MM.1S (cell line): ENCODE data around the gene BCAT1.

Source experiments
- DNase-seq: peaks from one replicate; pipeline ENCODE4 v3.0.0-alpha.2; 2015
- H2AFZ ChIP-seq: fragments of 300-600 bp; sonication (generic); 2 replicates; pipeline ENCODE4 v1.6.0; 2016; ENCODE audit warnings: antibody characterized with exemption, low read length
- H3F3A ChIP-seq: fragments of 300-600 bp; sonication (generic); 2 replicates; pipeline ENCODE4 v1.6.1; 2016; ENCODE audit warnings: mild to moderate bottlenecking, antibody characterized with exemption, low read length, moderate library complexity, mixed read lengths; ENCODE audit not compliant: insufficient read depth
- H3K27ac ChIP-seq: fragments of 300-600 bp; sonication (generic); 2 replicates; pipeline ENCODE4 v1.5.1; 2016; ENCODE audit warnings: mild to moderate bottlenecking, low read length
- H3K27me3 ChIP-seq: fragments of 300-600 bp; sonication (generic); replicated peaks from 2 replicates; pipeline ENCODE4 v1.6.0; 2016; ENCODE audit warnings: low read length; ENCODE audit not compliant: insufficient read depth
- H3K36me3 ChIP-seq: fragments of 300-600 bp; sonication (generic); replicated peaks from 2 replicates; pipeline ENCODE4 v1.6.1; 2016; ENCODE audit warnings: mild to moderate bottlenecking, low read length, mixed read lengths; ENCODE audit not compliant: insufficient read depth
- H3K4me1 ChIP-seq: fragments of 300-600 bp; sonication (generic); 2 replicates; pipeline ENCODE4 v1.6.1; 2016; ENCODE audit warnings: low read length, mixed read lengths
- H3K4me2 ChIP-seq: fragments of 300-600 bp; sonication (generic); 2 replicates; pipeline ENCODE4 v1.6.0; 2016; ENCODE audit warnings: low read depth, low read length
- H3K4me3 ChIP-seq: fragments of 300-600 bp; sonication (generic); 2 replicates; pipeline ENCODE4 v1.5.1; 2016; ENCODE audit warnings: low read length, mixed read lengths
- H3K79me2 ChIP-seq: fragments of 300-600 bp; sonication (generic); 2 replicates; pipeline ENCODE4 v1.6.1; 2016; ENCODE audit warnings: mixed run types, low read length, mixed read lengths
- H3K9ac ChIP-seq: fragments of 300-600 bp; sonication (generic); 2 replicates; pipeline ENCODE4 v1.6.1; 2016; ENCODE audit warnings: low read length, mixed read lengths
- H3K9me2 ChIP-seq: fragments of 300-600 bp; sonication (generic); replicated peaks from 2 replicates; pipeline ENCODE4 v1.6.1; 2016; ENCODE audit warnings: mild to moderate bottlenecking, low read length, mixed read lengths; ENCODE audit not compliant: insufficient read depth
- H3K9me3 ChIP-seq: fragments of 300-600 bp; sonication (generic); replicated peaks from 2 replicates; pipeline ENCODE4 v1.6.1; 2016; ENCODE audit warnings: mild to moderate bottlenecking, low read length, mixed read lengths; ENCODE audit not compliant: insufficient read depth
- H4K20me1 ChIP-seq: fragments of 300-600 bp; sonication (generic); 2 replicates; pipeline ENCODE4 v1.6.1; 2016; ENCODE audit warnings: mild to moderate bottlenecking, low read length, moderate library complexity, mixed read lengths; ENCODE audit not compliant: insufficient read depth
- CTCF ChIP-seq: fragments of 300-600 bp; sonication (generic); IDR thresholded peaks from 2 replicates; pipeline ENCODE4 v1.5.1; 2016; ENCODE audit warnings: antibody characterized with exemption, low read length, mixed read lengths
- EZH2 ChIP-seq: fragments of 300-600 bp; sonication (generic); optimal IDR thresholded peaks from 2 replicates; pipeline ENCODE3; 2017; ENCODE audit warnings: low read depth, mild to moderate bottlenecking, antibody characterized with exemption, low read length, mixed read lengths
- EZH2phosphoT487 ChIP-seq: fragments of 300-600 bp; sonication (generic); IDR thresholded peaks from 2 replicates; pipeline ENCODE4 v1.6.1; 2018; ENCODE audit warnings: antibody characterized with exemption, low read length

Gene BCAT1

GRCh38 chr12:24896171-24896570, 52.7 kb downstream of the BCAT1 start:
- Histone ChIP-seq H3K9ac (no peak overlapping the region), H3K27me3 (no peaks in the 10 kb centered on the region), H2AFZ (no peak overlapping the region), H3K36me3 (no peaks in the 10 kb centered on the region), H3K4me2 (no peak overlapping the region), H3K4me3 (no peak overlapping the region), H3K4me1 (no peaks in the 10 kb centered on the region), H3K27ac (no peak overlapping the region), H3K9me3 (no peaks in the 10 kb centered on the region), H3K79me2 (no peaks in the 10 kb centered on the region), H3K9me2 (no peaks in the 10 kb centered on the region), H3F3A (no peaks in the 10 kb centered on the region), H4K20me1 (no peaks in the 10 kb centered on the region)
- TF ChIP-seq EZH2 (no peak), EZH2phosphoT487 (no peak), CTCF (no peak)
- DNase-seq: no peak

- H3K27me3 ChIP-seq: no peaks in the 10 kb centered on the region
- no peak overlapping the region for H2AFZ ChIP-seq
- H3K27ac ChIP-seq: no peak overlapping the region
- no peaks in the 10 kb centered on the region for H3K9me2 ChIP-seq
- H3K4me2 ChIP-seq: no peak overlapping the region
- H3F3A ChIP-seq: no peaks in the 10 kb centered on the region
- TF ChIP-seq EZH2 (no peak), EZH2phosphoT487 (no peak), CTCF (no peak)
- no peak overlapping the region for H3K9ac ChIP-seq
- no peaks in the 10 kb centered on the region for H4K20me1 ChIP-seq
- no peaks in the 10 kb centered on the region for H3K79me2 ChIP-seq
- H3K4me3 ChIP-seq: no peak overlapping the region
- no peaks in the 10 kb centered on the region for H3K4me1 ChIP-seq
- no peak for DNase-seq
- H3K36me3 ChIP-seq: no peaks in the 10 kb centered on the region
- H3K9me3 ChIP-seq: no peaks in the 10 kb centered on the region
These were observed 53.3 kb downstream of the BCAT1 start for GRCh38 chr12:24895612-24896011.

- Histone ChIP-seq H3K4me2 (no peak overlapping the region), H3K4me3 (no peak overlapping the region), H2AFZ (no peak overlapping the region), H3K4me1 (no peaks in the 10 kb centered on the region), H3K27me3 (no peaks in the 10 kb centered on the region), H3F3A (no peaks in the 10 kb centered on the region), H3K36me3 (no peaks in the 10 kb centered on the region), H3K79me2 (no peaks in the 10 kb centered on the region), H4K20me1 (no peaks in the 10 kb centered on the region), H3K9me3 (no peaks in the 10 kb centered on the region), H3K9ac (no peak overlapping the region), H3K27ac (no peak overlapping the region), H3K9me2 (no peaks in the 10 kb centered on the region)
- no peak for DNase-seq
- TF ChIP-seq EZH2phosphoT487 (no peak), EZH2 (no peak), CTCF (no peak)
These were observed 54.0 kb downstream of the BCAT1 start for GRCh38 chr12:24894879-24895278.
